Endothelial cell of umbilical vein (primary cell): ENCODE measurements around the gene ZMYND11. TPM values are rescaled to one million over a fixed set of nuclear protein-coding genes. Genes with fewer than 3 reads are reported as not detected.

ENCODE experiments used
- BruUV-seq: library from RNA; stranded (reverse); fragments of 400-500 nt; replicated peaks from 2 replicates; lab custom pipeline; 2021; lab: Mats Ljungman, UMichigan
- CTCF ChIA-PET: fragments of 300-600, 350-600 bp; sonication (Branson Sonifier 250); formaldehyde crosslinking; loops from one replicate; lab custom pipeline; 2021; ENCODE audit warnings: antibody characterized with exemption, inconsistent platforms; lab: Charles Lee
- POLR2A ChIA-PET: fragments of 300-600, 350-600 bp; sonication (Branson Sonifier 250); formaldehyde crosslinking; loops from one replicate; lab custom pipeline; 2021; ENCODE audit warnings: antibody characterized with exemption, inconsistent platforms; lab: Charles Lee
- DNase-seq: peaks from one replicate; pipeline ENCODE4 v3.0.0-alpha.2; 2011; ENCODE audit warnings: low read depth, low spot score
- FAIRE-seq: peaks from 2 replicates; lab custom pipeline; 2011; peaks lifted over from hg19 to GRCh38; lab: Jason Lieb, UNC
- H2AFZ ChIP-seq: 2 replicates; pipeline ENCODE4 v1.6.0; 2012; ENCODE audit warnings: low read depth, low read length, control low read depth, inconsistent platforms
- H3K27ac ChIP-seq: 2 replicates; pipeline ENCODE4 v1.5.1; 2011; ENCODE audit warnings: low read depth, mild to moderate bottlenecking, control low read depth, low read length, moderate library complexity; ENCODE audit not compliant: insufficient read depth
- H3K27me3 ChIP-seq, 2 experiments: 2 replicates each; pipeline versions ENCODE4 v1.6.0 to v1.6.1; 2011; ENCODE audit warnings: low read length in 2 of 2, mixed read lengths in 1 of 2; ENCODE audit not compliant: control insufficient read depth in 2 of 2, insufficient read depth in 2 of 2
- H3K36me3 ChIP-seq, 2 experiments: 2 replicates in 1 of 2; 3 replicates in 1 of 2; pipeline ENCODE4 v1.5.1; 2011; ENCODE audit warnings: low read length in 2 of 2, mild to moderate bottlenecking in 1 of 2, moderate library complexity in 1 of 2; ENCODE audit not compliant: control insufficient read depth in 2 of 2, insufficient read depth in 2 of 2; ENCODE audit errors: extremely low read depth in 1 of 2
- H3K4me1 ChIP-seq: 3 replicates; pipeline ENCODE4 v1.5.1; 2011; ENCODE audit warnings: mild to moderate bottlenecking, low read length; ENCODE audit not compliant: control insufficient read depth, insufficient read depth; ENCODE audit errors: extremely low read depth
- H3K4me2 ChIP-seq: 2 replicates; pipeline ENCODE4 v1.6.1; 2011; ENCODE audit warnings: low read length, control low read depth, mixed read lengths; ENCODE audit not compliant: insufficient read depth
- H3K4me3 ChIP-seq, 3 experiments: fragments of 200-600 bp in 1 of 3; sonication (generic), shearing (Covaris generic) in 1 of 3; replicated peaks in 1 of 3; 2 replicates each; pipeline ENCODE4 v1.5.1; 2011 to 2016; ENCODE audit warnings: control low read depth in 3 of 3, low read length in 3 of 3, mild to moderate bottlenecking in 2 of 3, inconsistent platforms in 1 of 3, low read depth in 1 of 3, moderate library complexity in 1 of 3; ENCODE audit not compliant: insufficient read depth in 1 of 3
- H3K79me2 ChIP-seq: 2 replicates; pipeline ENCODE4 v1.6.0; 2012; ENCODE audit warnings: low read length, inconsistent platforms; ENCODE audit not compliant: control insufficient read depth, insufficient read depth
- H3K9ac ChIP-seq: replicated peaks from 2 replicates; pipeline ENCODE3; 2011; ENCODE audit warnings: low read length, control low read depth; ENCODE audit not compliant: insufficient read depth; ENCODE audit errors: extremely low read depth
- H3K9me1 ChIP-seq: replicated peaks from 3 replicates; pipeline ENCODE4 v1.6.0; 2011; ENCODE audit warnings: mild to moderate bottlenecking, low read length; ENCODE audit not compliant: control insufficient read depth, insufficient read depth; ENCODE audit errors: extremely low read depth
- H3K9me3 ChIP-seq: replicated peaks from 2 replicates; pipeline ENCODE4 v1.5.1; 2012; ENCODE audit warnings: low read length, inconsistent platforms; ENCODE audit not compliant: control insufficient read depth, insufficient read depth
- H4K20me1 ChIP-seq: replicated peaks from 2 replicates; pipeline ENCODE3; 2011; ENCODE audit warnings: mild to moderate bottlenecking, low read length; ENCODE audit not compliant: control insufficient read depth, insufficient read depth; ENCODE audit errors: extremely low read depth
- EZH2 ChIP-seq: IDR thresholded peaks from 2 replicates; pipeline ENCODE4 v1.6.1; 2012; ENCODE audit warnings: borderline replicate concordance, low read depth, mild to moderate bottlenecking, moderate library complexity, low read length, inconsistent platforms; ENCODE audit not compliant: severe bottlenecking
- FOS ChIP-seq: IDR thresholded peaks from 2 replicates; pipeline ENCODE4 v1.6.1; 2011; ENCODE audit warnings: mild to moderate bottlenecking, low read length, moderate library complexity, borderline replicate concordance; ENCODE audit not compliant: insufficient read depth
- GATA2 ChIP-seq: IDR thresholded peaks from 2 replicates; pipeline ENCODE4 v1.7.0; 2011; ENCODE audit warnings: low read depth, mild to moderate bottlenecking, moderate library complexity, mixed read lengths, low read length; ENCODE audit not compliant: insufficient read length, insufficient read depth
- JUN ChIP-seq: IDR thresholded peaks from 2 replicates; pipeline ENCODE4 v1.6.1; 2011; ENCODE audit warnings: borderline replicate concordance, low read depth; ENCODE audit not compliant: insufficient read length, insufficient read depth
- POLR2AphosphoS5 ChIP-seq: IDR thresholded peaks from 2 replicates; pipeline ENCODE4 v1.6.1; 2012; ENCODE audit warnings: low read depth, mild to moderate bottlenecking, control low read depth, low read length, moderate library complexity; ENCODE audit not compliant: insufficient read depth
- dilution Hi-C: fragments of 300-500 bp; cut with MboI; formaldehyde crosslinking; loops from one replicate; pipeline ENCODE4 v1.15.0; 2019; ENCODE audit warnings: low sequenced_read_pairs; ENCODE audit not compliant: extremely low pct_ligation_motif_present
- intact Hi-C: fragments of 100-400 bp; cut with micrococcal nuclease; formaldehyde crosslinking; loops from one replicate; pipeline ENCODE4 v1.10.0; 2022
- polyA plus RNA-seq, 4 experiments: library from polyadenylated mRNA; depleted of rRNA in 3 of 4; stranded (reverse) in 3 of 4; unstranded in 1 of 4; fragments of >200 nt; gene quantifications; 2 replicates each; pipeline versions ENCODE4 v1.2.1 to v1.2.3, GENCODE V29; 2011 to 2012; ENCODE audit warnings: missing spikeins in 1 of 4
- total RNA-seq: library from RNA; stranded (reverse); gene quantifications from 2 replicates; pipeline ENCODE4 v1.2.3, GENCODE V29; 2021
- TF ChIP-seq, protein P1 (sequence below), 2 donors: IDR thresholded peaks; 1 replicate in 1 of 2; 2 replicates in 1 of 2; pipeline ENCODE4 v1.5.1; 2011; ENCODE audit warnings: low read length in 2 of 2, mild to moderate bottlenecking in 2 of 2, moderate library complexity in 2 of 2, control low read depth in 1 of 2, inconsistent platforms in 1 of 2, low read depth in 1 of 2; ENCODE audit not compliant: insufficient read depth in 1 of 2; ENCODE audit errors: extremely low read depth in 1 of 2

ZMYND11 gene
- total and polyA plus RNA-seq, 2 donors (not counting 3 experiments of a cell fraction or from before 2014, with no cell fraction given) = 17.0 to 56.0 TPM

DNA sequence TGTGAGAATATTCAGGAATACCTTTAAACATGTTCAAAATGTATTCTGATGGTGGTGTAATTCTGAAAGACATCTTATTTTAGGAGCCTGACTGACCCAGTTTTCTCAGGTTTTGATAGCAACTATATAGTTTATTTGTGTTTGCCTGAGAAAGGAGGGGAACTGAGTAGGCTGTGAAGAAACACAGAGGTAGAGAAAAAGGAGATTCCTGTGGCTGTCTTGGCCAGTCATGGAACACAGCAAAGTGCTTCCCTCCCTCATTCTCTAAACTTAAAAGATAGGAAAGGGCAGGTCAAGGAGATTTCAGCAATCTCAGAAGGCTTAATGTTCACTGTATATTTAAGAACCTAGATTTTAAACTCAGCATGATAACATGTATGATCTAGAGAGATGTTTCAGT lies 43.5 kb downstream of the ZMYND11 start:
- H3K27me3 ChIP-seq = no peaks in the 10 kb centered on the region
- H3K9me3 ChIP-seq = no peaks in the 10 kb centered on the region
- intact Hi-C loops = loop anchor here (1.0 to 2.0 kb wide), 4 partner anchors 31 to 611 kb away; no protein-coding TSS in a partner anchor
- ChIA-PET POLR2A (no interaction called here), CTCF (interaction anchor here (0.5 to 0.7 kb wide), 3 partner anchors 32 to 81 kb away, joined by 3 read pairs; no protein-coding TSS in a partner anchor)
- no peak overlapping the region for H3K9ac ChIP-seq
- peaks cover 0 to 6% of the 10 kb centered on the region in 2 experiments for H3K36me3 ChIP-seq
- H3K79me2 ChIP-seq = peaks cover 13% of the 10 kb centered on the region
- no TSS peak for BruUV-seq
- no peak overlapping the region for H2AFZ ChIP-seq
- no peaks in the 10 kb centered on the region for H3K9me1 ChIP-seq
- H3K4me2 ChIP-seq = no peak overlapping the region
- FAIRE-seq = no peak
- no peak overlapping the region for H3K4me3 ChIP-seq
- H4K20me1 ChIP-seq = no peaks in the 10 kb centered on the region
- dilution Hi-C loops = no loop called here
- no peak overlapping the region for H3K27ac ChIP-seq
- no peak for DNase-seq
- no peak for TF ChIP-seq FOS
- TF ChIP-seq EZH2 = no peak
- H3K4me1 ChIP-seq = peaks cover 24% of the 10 kb centered on the region

DNA sequence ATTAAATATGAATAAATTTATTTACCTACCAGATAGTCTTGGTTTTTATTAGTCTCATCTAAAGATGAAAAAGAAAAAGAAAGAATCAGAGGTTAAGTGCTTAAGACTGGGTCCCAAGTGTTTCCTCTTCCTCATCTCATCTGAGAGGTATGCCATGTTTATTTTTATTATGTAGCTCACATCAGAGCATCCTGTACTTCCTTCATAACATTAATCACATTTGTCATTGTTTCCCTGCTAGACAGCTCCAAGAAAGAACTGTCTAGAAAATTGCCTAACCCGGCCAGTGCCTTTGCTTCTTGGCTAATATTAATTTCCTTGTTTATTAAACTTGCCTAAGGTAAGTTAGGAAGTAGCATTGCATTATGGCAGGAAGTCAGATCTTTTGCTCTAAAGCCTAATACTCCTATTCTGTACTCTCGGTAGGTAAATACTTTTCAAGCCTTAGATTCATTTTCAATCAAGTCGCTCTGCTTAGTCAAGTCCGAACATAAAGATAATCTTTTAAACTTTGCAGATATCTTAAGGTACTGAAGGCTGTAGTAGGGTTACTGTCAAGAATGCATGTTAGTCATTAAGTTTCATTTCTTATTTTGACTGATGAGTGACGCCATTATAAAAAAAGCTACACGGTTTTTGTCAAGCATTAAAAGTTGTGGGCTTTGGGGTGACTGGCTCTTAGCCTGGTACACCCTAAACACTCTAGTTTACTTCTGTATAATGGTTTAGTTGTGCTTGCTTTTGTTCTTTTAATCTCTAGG lies 47.4 kb downstream of the ZMYND11 start:
- intact Hi-C loops = loop anchor here (1.0 to 2.0 kb wide), 2 partner anchors 19 to 238 kb away; no protein-coding TSS in a partner anchor
- FAIRE-seq (peak; percentile 84), DNase-seq (peak; percentile 90)
- Histone ChIP-seq H3K79me2 (peaks cover 23% of the 10 kb centered on the region), H3K4me1 (peaks cover 28% of the 10 kb centered on the region), H3K9me1 (no peaks in the 10 kb centered on the region), H3K36me3 (peaks cover 0 to 10% of the 10 kb centered on the region in 2 experiments), H4K20me1 (no peaks in the 10 kb centered on the region), H3K27ac (peak overlapping the region; percentile 81), H3K9ac (peak overlapping the region; percentile 63), H3K9me3 (no peaks in the 10 kb centered on the region), H3K27me3 (no peaks in the 10 kb centered on the region), H3K4me2 (peak overlapping the region; percentile 84), H2AFZ (no peak overlapping the region), H3K4me3 (no peak overlapping the region)
- dilution Hi-C loops = no loop called here
- TSS peak; percentile 66 for BruUV-seq
- POLR2A ChIA-PET = interaction anchor here (0.5 kb wide), 1 partner anchor 202 kb away, joined by 5 read pairs; no protein-coding TSS in a partner anchor
- TF ChIP-seq POLR2AphosphoS5 (peak; percentile 57), GATA2 (peak; percentile 44), EZH2 (no peak), JUN (peak; percentile 71), FOS (peak; percentile 59)
- TF ChIP-seq, protein P1, sequence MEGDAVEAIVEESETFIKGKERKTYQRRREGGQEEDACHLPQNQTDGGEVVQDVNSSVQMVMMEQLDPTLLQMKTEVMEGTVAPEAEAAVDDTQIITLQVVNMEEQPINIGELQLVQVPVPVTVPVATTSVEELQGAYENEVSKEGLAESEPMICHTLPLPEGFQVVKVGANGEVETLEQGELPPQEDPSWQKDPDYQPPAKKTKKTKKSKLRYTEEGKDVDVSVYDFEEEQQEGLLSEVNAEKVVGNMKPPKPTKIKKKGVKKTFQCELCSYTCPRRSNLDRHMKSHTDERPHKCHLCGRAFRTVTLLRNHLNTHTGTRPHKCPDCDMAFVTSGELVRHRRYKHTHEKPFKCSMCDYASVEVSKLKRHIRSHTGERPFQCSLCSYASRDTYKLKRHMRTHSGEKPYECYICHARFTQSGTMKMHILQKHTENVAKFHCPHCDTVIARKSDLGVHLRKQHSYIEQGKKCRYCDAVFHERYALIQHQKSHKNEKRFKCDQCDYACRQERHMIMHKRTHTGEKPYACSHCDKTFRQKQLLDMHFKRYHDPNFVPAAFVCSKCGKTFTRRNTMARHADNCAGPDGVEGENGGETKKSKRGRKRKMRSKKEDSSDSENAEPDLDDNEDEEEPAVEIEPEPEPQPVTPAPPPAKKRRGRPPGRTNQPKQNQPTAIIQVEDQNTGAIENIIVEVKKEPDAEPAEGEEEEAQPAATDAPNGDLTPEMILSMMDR (IDR thresholded peaks at IDR 0.05; ENCODE audit: extremely low read depth in 1 of 2, insufficient read depth in 1 of 2, low read depth in 1 of 2, low read length in 2 of 2) = no peak
- CTCF ChIA-PET = interaction anchor here (1.2 to 1.6 kb wide), 3 partner anchors 11 to 23 kb away, joined by 3 to 5 read pairs (median 5); no protein-coding TSS in a partner anchor
